ENCODE measurements around the gene WDR18. TPM values are rescaled to one million over a fixed set of nuclear protein-coding genes. Genes with fewer than 3 reads are reported as not detected.

The WDR18 gene
- total RNA-seq, 1 experiment from 2014 or later, result 41.1 TPM

DNA sequence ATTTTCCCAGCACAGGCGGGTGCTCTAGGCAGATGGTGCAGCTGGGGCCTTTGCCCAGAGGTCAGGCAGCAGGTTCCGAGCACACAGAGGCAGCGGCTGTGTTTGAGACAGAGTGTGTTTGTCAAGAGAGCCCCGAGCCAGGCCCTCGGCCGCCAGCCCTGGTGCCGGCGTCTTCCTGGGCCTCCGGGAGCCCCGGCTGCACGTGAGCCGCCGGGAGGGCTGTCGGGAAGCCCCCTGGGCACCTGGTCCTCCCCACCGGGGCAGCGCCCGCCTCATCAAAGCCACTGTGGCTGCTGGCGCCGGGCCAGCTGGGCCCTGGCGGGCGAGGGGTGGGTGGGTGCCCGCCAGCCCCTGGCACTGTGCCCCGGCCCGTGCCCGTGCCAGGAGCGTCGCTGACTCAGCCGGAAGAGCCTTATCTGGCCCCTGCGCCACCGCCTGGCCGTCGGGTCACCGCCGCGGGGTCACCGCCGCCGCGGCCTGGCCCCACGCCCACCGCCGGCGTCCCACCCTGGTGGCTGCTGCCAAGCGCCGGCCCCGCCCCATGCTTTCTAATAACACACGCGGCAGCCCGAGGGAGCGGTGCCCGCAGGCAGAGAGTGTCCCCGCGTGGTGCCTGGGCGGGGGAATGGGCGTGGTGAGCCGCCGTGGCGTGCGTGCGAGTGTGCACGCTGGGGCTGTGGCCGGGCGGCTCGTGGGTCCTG is 43.4 kb upstream of the WDR18 start:
- Histone ChIP-seq H3K79me2 (ENCODE audit: low read length) (no peaks in the 10 kb centered on the region), H4K20me1 (ENCODE audit: insufficient read depth, low read depth, low read length) (0 out of 2 replicates have a peak, but pooled peaks cover 6% of the 10 kb centered on the region), H3K36me3 (ENCODE audit: insufficient read depth, low read length) (no peaks in the 10 kb centered on the region), H3K9ac (ENCODE audit: low read length) (no peak overlapping the region), H3K27ac (ENCODE audit: low read length) (no peak overlapping the region), H3K4me1 (ENCODE audit: low read length) (no peaks in the 10 kb centered on the region), H2AFZ (ENCODE audit: low read length) (no peak overlapping the region), H3K4me3 (ENCODE audit: low read length) (no peak overlapping the region), H3K9me3 (ENCODE audit: low read length) (no peaks in the 10 kb centered on the region), H3K27me3 (ENCODE audit: low read length) (no peaks in the 10 kb centered on the region), H3K9me2 (replicated peaks; ENCODE audit: insufficient read depth, low read length) (no peaks in the 10 kb centered on the region), H3K4me2 (ENCODE audit: low read depth, low read length, poor library complexity, severe bottlenecking) (no peak overlapping the region)
- DNase-seq, result no peak

DNA sequence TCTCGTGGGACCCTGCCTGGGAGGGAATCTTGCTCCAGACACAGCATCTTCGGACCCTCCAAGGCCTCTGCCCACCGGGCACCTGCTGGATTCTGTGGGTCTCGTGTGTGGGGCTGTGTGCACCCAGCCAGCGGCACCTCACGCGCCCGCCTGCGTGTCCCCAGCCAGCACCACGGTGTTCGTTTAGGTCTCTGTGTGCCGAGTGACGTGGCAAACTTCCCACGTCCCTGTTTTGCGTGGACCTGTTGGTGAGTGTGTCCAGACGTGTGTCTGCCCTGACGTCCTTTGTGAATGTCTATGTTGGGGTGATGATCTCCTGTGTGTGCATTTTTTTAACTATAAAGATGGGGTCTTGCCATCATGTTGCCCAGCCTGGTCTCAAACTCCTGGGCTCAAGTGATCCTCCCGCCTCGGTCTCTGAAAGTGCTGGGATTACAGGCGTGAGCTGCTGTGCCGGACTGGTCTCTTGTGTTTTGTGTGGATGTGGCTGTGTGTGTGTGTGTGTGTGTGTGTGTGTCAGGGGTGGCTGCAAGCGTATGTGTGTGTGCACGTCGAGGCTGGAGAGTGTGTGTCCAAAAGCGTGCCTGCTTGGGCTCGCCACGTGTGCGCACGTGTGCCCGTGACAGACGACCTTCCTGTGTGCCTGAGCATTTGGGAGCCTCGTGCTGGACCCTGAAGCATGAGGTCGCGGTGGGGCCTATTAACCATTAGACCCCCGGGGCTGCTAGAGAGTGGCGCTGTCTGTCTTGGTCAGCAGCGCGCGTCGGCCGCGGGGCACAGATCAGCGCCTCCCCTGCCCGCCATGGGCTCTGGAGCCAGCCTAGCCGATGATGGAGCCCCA is 42.6 kb upstream of the WDR18 start:
- no peak overlapping the region for H3K9ac ChIP-seq (ENCODE audit: low read length)
- no peak overlapping the region for H2AFZ ChIP-seq (ENCODE audit: low read length)
- H3K27me3 ChIP-seq (ENCODE audit: low read length), result no peaks in the 10 kb centered on the region
- H4K20me1 ChIP-seq (ENCODE audit: insufficient read depth, low read depth, low read length), result 0 out of 2 replicates have a peak, but pooled peaks cover 6% of the 10 kb centered on the region
- H3K27ac ChIP-seq (ENCODE audit: low read length), result no peak overlapping the region
- no peaks in the 10 kb centered on the region for H3K79me2 ChIP-seq (ENCODE audit: low read length)
- no peak for DNase-seq
- H3K4me1 ChIP-seq (ENCODE audit: low read length), result no peaks in the 10 kb centered on the region
- H3K9me3 ChIP-seq (ENCODE audit: low read length), result no peaks in the 10 kb centered on the region
- no peaks in the 10 kb centered on the region for H3K9me2 ChIP-seq (replicated peaks; ENCODE audit: insufficient read depth, low read length)
- no peak overlapping the region for H3K4me2 ChIP-seq (ENCODE audit: low read depth, low read length, poor library complexity, severe bottlenecking)
- H3K4me3 ChIP-seq (ENCODE audit: low read length), result no peak overlapping the region
- H3K36me3 ChIP-seq (ENCODE audit: insufficient read depth, low read length), result no peaks in the 10 kb centered on the region

DNA sequence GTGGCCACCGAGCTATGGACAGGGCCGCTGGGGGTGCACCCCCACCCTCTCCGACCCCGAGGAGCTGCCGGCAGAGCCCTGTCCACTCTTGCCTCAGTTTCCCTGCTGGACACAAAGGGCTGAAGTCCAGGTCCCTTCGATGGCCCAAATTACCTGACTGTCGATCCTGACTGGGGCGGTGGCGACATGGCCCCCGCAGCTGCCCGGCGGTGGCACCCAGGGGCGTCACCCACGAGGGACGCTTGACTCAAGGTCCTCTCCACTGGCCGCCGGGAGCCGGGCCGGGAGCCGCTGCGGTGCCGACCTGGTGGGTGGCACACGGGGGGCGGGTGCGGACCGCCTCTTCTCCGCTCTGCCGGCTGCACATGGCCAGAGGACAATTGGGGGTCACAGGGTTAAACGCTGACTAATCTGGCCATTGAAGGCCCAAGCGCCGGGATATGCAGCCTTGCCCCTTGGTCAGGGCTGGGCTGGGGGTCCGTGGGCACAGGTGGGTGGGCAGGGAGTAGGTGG is 42.0 kb upstream of the WDR18 start:
- H3K36me3 ChIP-seq (ENCODE audit: insufficient read depth, low read length), result no peaks in the 10 kb centered on the region

DNA sequence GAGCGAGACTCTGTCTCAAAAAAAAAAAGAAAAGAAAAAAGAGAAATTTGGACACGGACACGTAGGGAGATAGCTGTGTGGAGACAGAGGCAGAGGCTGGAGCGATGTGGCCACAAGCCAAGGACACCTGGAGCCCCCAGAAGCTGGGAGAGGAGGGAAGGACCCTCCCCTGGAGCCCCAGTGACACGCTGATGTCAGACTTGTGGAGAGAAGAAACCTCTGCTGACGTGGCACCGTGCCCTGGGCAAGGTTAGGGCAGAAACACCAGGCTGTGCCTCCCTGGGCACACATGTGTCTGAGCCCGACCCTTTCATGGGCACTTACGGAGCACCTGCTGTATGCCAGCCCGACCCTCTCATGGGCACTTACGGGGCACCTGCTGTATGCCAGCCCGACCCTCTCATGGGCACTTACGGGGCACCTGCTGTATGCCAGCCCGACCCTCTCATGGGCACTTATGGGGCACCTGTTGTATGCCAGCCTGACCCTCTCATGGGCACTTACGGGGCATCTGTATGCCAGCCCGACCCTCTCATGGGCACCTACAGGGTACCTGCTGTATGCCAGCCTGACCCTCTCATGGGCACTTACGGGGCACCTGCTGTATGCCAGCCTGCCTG is 40.5 kb upstream of the WDR18 start:
- Histone ChIP-seq H3K79me2 (ENCODE audit: low read length) (no peaks in the 10 kb centered on the region), H4K20me1 (ENCODE audit: insufficient read depth, low read depth, low read length) (0 out of 2 replicates have a peak, but pooled peaks cover 6% of the 10 kb centered on the region), H3K27ac (ENCODE audit: low read length) (no peak overlapping the region)

More for the DNA sequence above, 42.0 kb upstream of the WDR18 start:
- Histone ChIP-seq H3K9me3 (ENCODE audit: low read length) (no peaks in the 10 kb centered on the region), H3K4me3 (ENCODE audit: low read length) (no peak overlapping the region), H4K20me1 (ENCODE audit: insufficient read depth, low read depth, low read length) (0 out of 2 replicates have a peak, but pooled peaks cover 6% of the 10 kb centered on the region), H3K27me3 (ENCODE audit: low read length) (no peaks in the 10 kb centered on the region), H2AFZ (ENCODE audit: low read length) (no peak overlapping the region), H3K9me2 (replicated peaks; ENCODE audit: insufficient read depth, low read length) (no peaks in the 10 kb centered on the region), H3K4me1 (ENCODE audit: low read length) (peaks cover under 1% of the 10 kb centered on the region), H3K4me2 (ENCODE audit: low read depth, low read length, poor library complexity, severe bottlenecking) (no peak overlapping the region), H3K79me2 (ENCODE audit: low read length) (no peaks in the 10 kb centered on the region), H3K9ac (ENCODE audit: low read length) (no peak overlapping the region), H3K27ac (ENCODE audit: low read length) (no peak overlapping the region)
- no peak for DNase-seq

DNA sequence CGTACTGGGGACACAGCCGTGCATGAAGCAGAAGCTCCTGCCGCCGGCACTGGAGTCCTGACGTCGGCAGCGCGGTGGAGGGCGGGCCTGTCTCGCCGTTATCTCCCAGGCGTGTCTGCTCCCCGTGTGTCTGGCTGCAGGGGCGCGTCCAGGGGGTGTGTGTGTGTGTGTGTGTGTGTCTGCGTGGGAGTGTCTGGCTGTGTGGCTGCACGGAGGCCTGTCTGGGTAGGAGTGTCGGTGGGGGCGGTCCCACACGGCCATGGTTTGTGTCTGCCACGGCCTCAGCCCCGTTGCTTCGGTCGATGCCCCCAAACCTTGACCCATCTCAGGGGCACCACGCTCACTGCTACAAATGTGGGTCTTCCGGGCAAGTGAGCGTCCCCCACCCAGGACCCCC is 40.0 kb upstream of the WDR18 start:
- Histone ChIP-seq H3K4me1 (ENCODE audit: low read length) (peaks cover 13% of the 10 kb centered on the region), H3K9me3 (ENCODE audit: low read length) (no peaks in the 10 kb centered on the region), H3K79me2 (ENCODE audit: low read length) (no peaks in the 10 kb centered on the region), H3K4me3 (ENCODE audit: low read length) (no peak overlapping the region), H3K36me3 (ENCODE audit: insufficient read depth, low read length) (no peaks in the 10 kb centered on the region), H3K9me2 (replicated peaks; ENCODE audit: insufficient read depth, low read length) (no peaks in the 10 kb centered on the region), H2AFZ (ENCODE audit: low read length) (no peak overlapping the region), H4K20me1 (ENCODE audit: insufficient read depth, low read depth, low read length) (0 out of 2 replicates have a peak, but pooled peaks cover 6% of the 10 kb centered on the region), H3K4me2 (ENCODE audit: low read depth, low read length, poor library complexity, severe bottlenecking) (no peak overlapping the region), H3K9ac (ENCODE audit: low read length) (no peak overlapping the region), H3K27me3 (ENCODE audit: low read length) (no peaks in the 10 kb centered on the region), H3K27ac (ENCODE audit: low read length) (no peak overlapping the region)
- no peak for DNase-seq

More for the DNA sequence above, 40.5 kb upstream of the WDR18 start:
- Histone ChIP-seq H3K9ac (ENCODE audit: low read length) (no peak overlapping the region), H3K4me2 (ENCODE audit: low read depth, low read length, poor library complexity, severe bottlenecking) (no peak overlapping the region), H3K9me3 (ENCODE audit: low read length) (no peaks in the 10 kb centered on the region), H3K4me3 (ENCODE audit: low read length) (no peak overlapping the region), H3K9me2 (replicated peaks; ENCODE audit: insufficient read depth, low read length) (no peaks in the 10 kb centered on the region), H3K36me3 (ENCODE audit: insufficient read depth, low read length) (no peaks in the 10 kb centered on the region), H3K27me3 (ENCODE audit: low read length) (no peaks in the 10 kb centered on the region), H3K4me1 (ENCODE audit: low read length) (peaks cover 13% of the 10 kb centered on the region), H2AFZ (ENCODE audit: low read length) (no peak overlapping the region)
- DNase-seq, result no peak

DNA sequence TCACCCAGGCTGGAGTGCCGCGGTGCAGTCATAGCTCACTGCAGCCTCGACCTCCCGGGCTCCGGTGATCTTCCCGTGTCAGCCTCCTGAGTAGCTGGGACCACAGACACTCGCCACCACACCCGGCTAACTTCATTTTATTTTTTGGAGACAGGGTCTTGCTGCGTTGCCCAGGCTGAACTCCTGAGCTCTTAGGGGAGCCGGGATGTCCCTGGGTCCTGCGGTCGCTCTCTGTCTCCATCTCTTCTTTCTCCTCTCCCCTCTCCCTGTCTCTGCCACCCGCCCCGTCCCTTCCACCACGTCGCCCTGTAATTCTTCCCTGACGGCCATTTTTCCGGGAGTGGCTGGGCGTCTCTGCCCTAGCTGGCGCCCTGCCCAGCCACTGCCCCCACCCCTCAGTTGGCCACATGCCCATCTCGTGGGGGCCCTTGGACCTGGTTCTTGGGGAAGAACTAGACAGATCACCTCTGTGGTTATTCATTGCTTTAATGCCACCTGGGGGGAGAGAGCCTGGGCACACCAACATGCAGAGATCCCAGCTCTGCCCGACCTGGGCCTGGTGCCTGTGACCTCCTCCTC is 39.4 kb upstream of the WDR18 start:
- Histone ChIP-seq H3K4me3 (ENCODE audit: low read length) (no peak overlapping the region), H3K9me2 (replicated peaks; ENCODE audit: insufficient read depth, low read length) (no peaks in the 10 kb centered on the region), H3K4me1 (ENCODE audit: low read length) (peaks cover 13% of the 10 kb centered on the region), H2AFZ (ENCODE audit: low read length) (no peak overlapping the region), H3K36me3 (ENCODE audit: insufficient read depth, low read length) (no peaks in the 10 kb centered on the region), H3K9ac (ENCODE audit: low read length) (no peak overlapping the region), H3K9me3 (ENCODE audit: low read length) (no peaks in the 10 kb centered on the region), H3K79me2 (ENCODE audit: low read length) (no peaks in the 10 kb centered on the region), H3K27me3 (ENCODE audit: low read length) (no peaks in the 10 kb centered on the region), H4K20me1 (ENCODE audit: insufficient read depth, low read depth, low read length) (0 out of 2 replicates have a peak, but pooled peaks cover 6% of the 10 kb centered on the region), H3K4me2 (ENCODE audit: low read depth, low read length, poor library complexity, severe bottlenecking) (no peak overlapping the region), H3K27ac (ENCODE audit: low read length) (no peak overlapping the region)
- DNase-seq, result no peak

DNA sequence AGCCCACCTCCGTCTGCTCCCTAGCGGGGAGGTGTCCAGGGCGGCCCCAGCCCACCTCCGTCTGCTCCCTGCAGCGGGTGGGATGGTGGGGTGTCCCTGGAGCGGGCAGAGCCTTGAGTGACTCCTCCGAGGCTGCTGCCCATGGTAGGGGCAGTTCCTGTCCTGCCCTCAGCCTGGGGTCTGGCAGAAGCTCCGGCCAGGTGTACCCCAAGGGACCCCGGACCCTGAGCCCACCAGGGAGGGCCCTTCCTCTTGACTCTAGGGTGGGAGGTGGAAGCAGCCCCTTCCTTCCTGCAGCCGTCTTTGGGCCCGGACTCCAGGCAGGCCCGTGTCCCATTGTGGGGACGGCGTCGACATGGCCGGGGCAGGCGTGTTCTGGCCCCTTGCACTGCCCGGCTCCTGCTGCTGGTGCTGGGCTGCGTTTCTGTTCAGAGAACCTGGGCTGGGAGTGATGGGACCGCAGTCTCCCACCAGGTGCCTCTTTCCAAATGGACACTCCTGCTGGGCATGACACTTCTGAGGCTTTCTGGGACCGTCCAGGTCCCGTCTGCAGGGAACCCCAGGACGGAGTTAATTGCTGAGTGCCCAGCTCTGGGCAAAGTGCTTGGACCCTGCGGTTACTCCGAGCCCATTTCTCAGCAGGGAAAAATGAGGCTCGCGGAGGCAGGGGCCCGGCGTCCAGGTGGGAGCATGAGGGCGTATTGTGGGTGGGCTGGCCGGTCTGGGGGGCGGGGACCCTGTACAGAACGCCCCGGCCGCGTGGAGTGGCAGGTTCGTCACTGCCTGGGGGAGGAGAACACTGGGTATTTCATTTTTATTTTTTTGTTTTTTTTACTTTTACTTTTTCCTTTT is 38.5 kb upstream of the WDR18 start:
- Histone ChIP-seq H3K9me2 (replicated peaks; ENCODE audit: insufficient read depth, low read length) (no peaks in the 10 kb centered on the region), H4K20me1 (ENCODE audit: insufficient read depth, low read depth, low read length) (0 out of 2 replicates have a peak, but pooled peaks cover 6% of the 10 kb centered on the region), H3K4me3 (ENCODE audit: low read length) (no peak overlapping the region), H3K27me3 (ENCODE audit: low read length) (no peaks in the 10 kb centered on the region), H3K79me2 (ENCODE audit: low read length) (no peaks in the 10 kb centered on the region), H3K36me3 (ENCODE audit: insufficient read depth, low read length) (no peaks in the 10 kb centered on the region), H2AFZ (ENCODE audit: low read length) (no peak overlapping the region), H3K9ac (ENCODE audit: low read length) (no peak overlapping the region), H3K4me2 (ENCODE audit: low read depth, low read length, poor library complexity, severe bottlenecking) (no peak overlapping the region), H3K9me3 (ENCODE audit: low read length) (no peaks in the 10 kb centered on the region), H3K4me1 (ENCODE audit: low read length) (peaks cover 13% of the 10 kb centered on the region), H3K27ac (ENCODE audit: low read length) (no peak overlapping the region)
- DNase-seq, result no peak

All from Karpas-422 (cell line).